HT-29 (cell line): Measurements from ENCODE around the gene PTPRD. TPM values are rescaled to one million over a fixed set of nuclear protein-coding genes. Genes with fewer than 3 reads are reported as not detected.
A peak's percentile ranks its signal among the peaks of the same experiment; 100 is the strongest.

Experiments used
- DNase-seq: peaks from one replicate; pipeline ENCODE4 v3.0.0-alpha.2; 2015; ENCODE audit warnings: low spot score
- total RNA-seq: library from RNA; depleted of rRNA; stranded (reverse); fragments of >200 nt; shearing (Covaris generic); gene quantifications from 2 replicates; pipeline ENCODE4 v1.2.3, GENCODE V29; 2014

PTPRD gene
- total RNA-seq, 1 experiment from 2014 or later: not detected

GRCh38 chr9:8916771-8917170 is 1696.0 kb downstream of the PTPRD start:
- no peak for DNase-seq

- peak; percentile 2 for DNase-seq
These were observed 1704.9 kb downstream of the PTPRD start for GRCh38 chr9:8907868-8908267.

GRCh38 chr9:8905731-8906130 is 1707.1 kb downstream of the PTPRD start:
- DNase-seq: no peak

- no peak for DNase-seq
These were observed 1707.9 kb downstream of the PTPRD start for GRCh38 chr9:8904771-8905515.

GRCh38 chr9:8903077-8903476 is 1709.7 kb downstream of the PTPRD start:
- DNase-seq: no peak

- DNase-seq: no peak
These were observed 1711.7 kb downstream of the PTPRD start for GRCh38 chr9:8901146-8901545.

- DNase-seq: no peak
These were observed 1713.3 kb downstream of the PTPRD start for GRCh38 chr9:8899511-8899910.

GRCh38 chr9:8895861-8896224 is 1717.0 kb downstream of the PTPRD start:
- peak; percentile 48 for DNase-seq

GRCh38 chr9:8895106-8895860 is 1717.5 kb downstream of the PTPRD start:
- no peak for DNase-seq

GRCh38 chr9:8890695-8891094 is 1722.1 kb downstream of the PTPRD start:
- DNase-seq: no peak

- no peak for DNase-seq
These were observed 1723.7 kb downstream of the PTPRD start for GRCh38 chr9:8889100-8889499.

- DNase-seq: no peak
These were observed 1724.2 kb downstream of the PTPRD start for GRCh38 chr9:8888591-8888990.

GRCh38 chr9:8887369-8887768 is 1725.4 kb downstream of the PTPRD start:
- DNase-seq: no peak

- DNase-seq: no peak
These were observed 1729.5 kb downstream of the PTPRD start for GRCh38 chr9:8883321-8883720.

GRCh38 chr9:8880060-8880459 is 1732.7 kb downstream of the PTPRD start:
- no peak for DNase-seq

GRCh38 chr9:8879284-8879683 is 1733.5 kb downstream of the PTPRD start:
- no peak for DNase-seq

GRCh38 chr9:8877753-8878494 is 1734.9 kb downstream of the PTPRD start:
- DNase-seq: no peak

GRCh38 chr9:8876303-8876702 is 1736.5 kb downstream of the PTPRD start:
- DNase-seq: no peak

- no peak for DNase-seq
These were observed 1738.3 kb downstream of the PTPRD start for GRCh38 chr9:8874482-8874881.

- no peak for DNase-seq
These were observed 1740.0 kb downstream of the PTPRD start for GRCh38 chr9:8872802-8873201.

GRCh38 chr9:8871796-8872445 is 1740.9 kb downstream of the PTPRD start:
- no peak for DNase-seq

- DNase-seq: no peak
These were observed 1741.4 kb downstream of the PTPRD start for GRCh38 chr9:8871396-8871795.
